ENCODE results near the gene USP6NL.

GRCh38 chr10:11608159-11609013, 3.1 kb downstream of the USP6NL start:
- TF ChIP-seq CTCF (IDR thresholded peaks at IDR 0.05) (no peak), POLR2A (IDR thresholded peaks at IDR 0.05; ENCODE audit: low read depth) (no peak), EP300 (IDR thresholded peaks at IDR 0.05) (no peak), POLR2AphosphoS5 (IDR thresholded peaks at IDR 0.05) (no peak)

Measured in esophagus muscularis mucosa (tissue), 4 donors.